ENCODE results near the gene FAM181A. TPM values are rescaled to one million over a fixed set of nuclear protein-coding genes. Genes with fewer than 3 reads are reported as not detected.

Gene FAM181A
- total and polyA plus RNA-seq, 9 of the 15 experiments (the other 6 are each of a cell fraction or from before 2014, with no cell fraction given): not detected

DNA sequence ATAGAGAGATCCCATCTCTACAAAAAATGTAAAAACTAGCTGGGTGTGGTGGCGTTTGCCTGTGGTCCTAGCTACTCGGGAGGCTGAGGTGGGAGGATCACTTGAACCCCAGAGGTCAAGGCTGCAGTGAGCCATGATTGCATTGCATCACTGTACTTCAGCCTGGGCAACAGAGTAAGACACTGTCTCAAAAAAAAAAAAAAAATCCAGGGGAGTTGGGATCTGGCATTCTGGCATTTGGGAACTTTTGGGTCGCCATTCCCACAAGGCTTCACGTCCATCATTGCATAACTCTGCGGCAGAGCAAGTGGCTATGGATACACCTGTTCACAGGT is 34.7 kb upstream of the FAM181A start:
- Histone ChIP-seq H3K79me2 (ENCODE audit: control insufficient read depth, insufficient read depth, low read length) (no peaks in the 10 kb centered on the region), H2AFZ (ENCODE audit: low read depth, low read length) (no peak overlapping the region), H3K27me3 (ENCODE audit: control insufficient read depth in 2 of 2, insufficient read depth in 2 of 2, low read length in 2 of 2) (peaks cover 0 to 17% of the 10 kb centered on the region in 2 experiments; a peak in 2 of 5 replicates), H3K36me3 (ENCODE audit: control insufficient read depth, insufficient read depth, low read length) (no peaks in the 10 kb centered on the region), H3K9me1 (ENCODE audit: control insufficient read depth, insufficient read depth, low read length) (no peaks in the 10 kb centered on the region), H3K4me2 (ENCODE audit: insufficient read depth, low read length) (no peak overlapping the region), H3K9me3 (replicated peaks; ENCODE audit: control insufficient read depth, insufficient read depth, low read depth, low read length) (no peaks in the 10 kb centered on the region), H3K4me3 (no peak overlapping the region), H3K27ac (ENCODE audit: extremely low read depth, low read depth, low read length) (no peak overlapping the region), H4K20me1 (replicated peaks; ENCODE audit: control insufficient read depth, insufficient read depth, low read length) (no peaks in the 10 kb centered on the region), H3K9ac (ENCODE audit: insufficient read depth in 1 of 2, low read depth in 2 of 2, low read length in 2 of 2) (no peak overlapping the region), H3K4me1 (replicated peaks in 1 of 2; ENCODE audit: control insufficient read depth in 2 of 2, insufficient read depth in 2 of 2, low read length in 2 of 2) (no peaks in the 10 kb centered on the region)
- in situ Hi-C loops (cut with MboI) (no loop called here), intact Hi-C loops (cut with micrococcal nuclease) (loop anchor here (2.0 kb wide), 1 partner anchor 238 kb away; no protein-coding TSS in a partner anchor)
- WGBS (ENCODE audit: insufficient coverage, low coverage, missing lambda C conversion rate): 5% methylated on average over 5 of the region's 5 CpGs
- DNase-seq (ENCODE audit: extremely low read depth in 1 of 4, low spot score in 3 of 4) (no peak), ATAC-seq (no peak), FAIRE-seq (no peak)
- BruUV-seq (replicated peaks): no TSS peak
- CTCF ChIA-PET (ENCODE audit: low intra/inter-chr PET ratio): no interaction called here
- POLR2A ChIA-PET: interaction anchor here (0.7 kb wide), 1 partner anchor 274 kb away, joined by 3 read pairs; no protein-coding TSS in a partner anchor
- TF ChIP-seq NFXL1 (CRISPR knock-in tag; IDR thresholded peaks at IDR 0.05) (no peak), ARID4B (CRISPR knock-in tag; IDR thresholded peaks at IDR 0.05) (no peak)
